Measurements from ENCODE around the gene KCNG2.

Gene KCNG2

DNA sequence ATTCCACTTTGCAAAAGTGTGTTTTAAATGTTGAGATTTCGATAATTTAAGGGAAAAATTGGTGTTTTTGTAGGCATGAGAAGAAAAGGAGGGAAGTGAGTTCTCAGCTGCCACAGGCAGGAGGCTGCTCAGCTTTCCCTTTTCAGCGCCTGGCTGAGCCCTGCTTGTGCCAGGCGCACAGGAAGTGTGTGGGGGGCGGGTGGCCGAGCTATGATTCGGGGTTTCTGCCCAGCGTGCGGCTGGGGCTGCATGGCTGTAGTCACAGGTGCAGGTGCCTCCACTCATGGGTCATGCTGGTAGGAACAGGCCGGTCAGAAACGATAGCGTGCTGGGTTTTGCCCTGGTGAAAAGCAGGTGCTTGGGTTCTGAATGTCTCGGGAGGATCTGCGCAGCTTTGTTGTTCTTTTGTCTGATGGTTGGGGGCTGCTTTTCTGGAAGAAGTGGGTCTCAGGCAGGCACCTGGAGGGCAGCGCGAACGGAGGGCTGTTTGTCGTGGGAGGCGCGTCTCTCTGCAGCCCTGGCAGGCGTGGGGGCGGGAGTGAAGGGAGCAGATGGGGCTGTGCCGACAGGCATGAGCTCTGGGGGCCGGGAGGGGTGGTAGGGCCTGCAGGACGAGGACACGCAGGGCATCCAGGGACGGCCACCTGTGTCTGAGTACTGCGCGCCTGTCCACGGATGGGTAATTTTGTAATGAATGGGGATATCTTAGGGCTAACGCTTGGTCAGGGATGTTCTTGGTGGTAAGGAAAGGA lies 2.1 kb downstream of the KCNG2 start:
- Histone ChIP-seq H3K27ac (ENCODE audit: insufficient read depth, low read length, poor library complexity, severe bottlenecking) (no peak overlapping the region), H3K36me3 (ENCODE audit: control insufficient read depth, insufficient read depth, low read length) (no peaks in the 10 kb centered on the region), H3K9me3 (ENCODE audit: control insufficient read depth, low read length) (no peaks in the 10 kb centered on the region), H3K4me1 (ENCODE audit: control insufficient read depth, insufficient read depth, low read length, poor library complexity, severe bottlenecking) (peaks cover 7% of the 10 kb centered on the region), H3K27me3 (replicated peaks; ENCODE audit: control insufficient read depth, insufficient read depth, low read length, poor library complexity, severe bottlenecking) (peaks cover 15% of the 10 kb centered on the region), H3K4me3 (ENCODE audit: insufficient read depth, low read depth, low read length, poor library complexity, severe bottlenecking) (no peak overlapping the region)
- DNase-seq, result no peak

DNA sequence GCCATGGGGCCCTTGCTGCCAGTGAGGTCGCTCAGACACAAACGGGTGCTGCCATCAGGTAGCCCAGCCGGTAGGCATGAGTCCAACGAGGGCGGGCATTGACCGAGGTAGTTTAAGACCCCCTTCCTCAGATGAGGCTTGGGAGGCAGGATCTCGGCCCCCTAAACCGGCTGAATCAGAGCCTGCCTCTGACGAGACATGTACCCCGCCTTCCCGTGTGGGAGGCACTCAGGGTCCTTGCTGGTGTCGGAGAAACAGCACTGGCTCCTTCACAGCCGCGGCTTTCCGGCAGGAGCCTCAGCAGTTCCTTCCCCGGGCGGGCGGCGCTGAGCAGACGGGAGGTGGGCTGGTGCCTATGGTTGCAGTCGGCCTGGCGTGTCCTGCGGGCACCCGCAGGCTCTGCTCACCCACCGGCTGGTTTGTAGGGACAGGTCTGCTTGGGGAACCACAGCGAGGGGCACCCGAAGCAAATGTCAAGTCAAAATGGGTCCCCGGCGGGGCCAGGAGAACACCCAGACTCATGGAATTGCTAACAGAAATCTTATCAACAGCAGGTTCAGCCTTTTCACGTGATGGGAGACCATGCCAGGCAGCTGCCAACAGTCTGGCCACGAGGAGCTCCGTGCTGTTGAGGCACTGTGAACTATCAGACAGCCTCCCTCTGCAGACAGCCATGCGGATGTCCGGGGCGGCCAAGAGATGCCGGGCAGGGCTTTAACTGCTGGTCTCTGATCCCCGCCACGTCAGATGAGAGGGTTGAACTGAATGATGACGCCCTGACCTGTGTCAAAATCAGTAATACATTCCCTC lies 2.8 kb downstream of the KCNG2 start:
- Histone ChIP-seq H3K27ac (ENCODE audit: insufficient read depth, low read length, poor library complexity, severe bottlenecking) (no peak overlapping the region), H3K4me3 (ENCODE audit: insufficient read depth, low read depth, low read length, poor library complexity, severe bottlenecking) (no peak overlapping the region), H3K4me1 (ENCODE audit: control insufficient read depth, insufficient read depth, low read length, poor library complexity, severe bottlenecking) (peaks cover 7% of the 10 kb centered on the region), H3K9me3 (ENCODE audit: control insufficient read depth, low read length) (no peaks in the 10 kb centered on the region), H3K36me3 (ENCODE audit: control insufficient read depth, insufficient read depth, low read length) (no peaks in the 10 kb centered on the region), H3K27me3 (replicated peaks; ENCODE audit: control insufficient read depth, insufficient read depth, low read length, poor library complexity, severe bottlenecking) (peaks cover 15% of the 10 kb centered on the region)
- DNase-seq, result no peak

DNA sequence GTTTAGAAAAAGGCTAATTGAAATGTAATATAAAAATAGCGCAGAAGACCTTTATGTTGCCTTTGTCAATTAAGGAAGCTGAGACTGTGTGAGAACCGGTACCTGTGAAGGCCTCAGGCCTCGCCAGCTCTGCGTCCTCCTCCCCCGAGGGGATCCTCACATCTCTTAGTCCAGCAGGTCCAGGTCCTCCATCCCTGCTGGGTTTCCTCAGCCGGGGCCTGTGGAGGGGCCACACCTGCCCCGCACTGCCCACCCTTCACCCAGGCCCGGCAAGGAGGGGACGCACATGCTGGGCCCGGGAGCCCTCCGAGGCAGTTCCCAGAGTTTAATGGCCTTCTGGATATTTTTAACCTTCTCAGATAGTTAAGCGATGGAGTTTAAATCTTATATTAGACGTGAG lies 3.5 kb downstream of the KCNG2 start:
- Histone ChIP-seq H3K27me3 (replicated peaks; ENCODE audit: control insufficient read depth, insufficient read depth, low read length, poor library complexity, severe bottlenecking) (peaks cover 15% of the 10 kb centered on the region), H3K36me3 (ENCODE audit: control insufficient read depth, insufficient read depth, low read length) (no peaks in the 10 kb centered on the region), H3K4me3 (ENCODE audit: insufficient read depth, low read depth, low read length, poor library complexity, severe bottlenecking) (no peak overlapping the region), H3K4me1 (ENCODE audit: control insufficient read depth, insufficient read depth, low read length, poor library complexity, severe bottlenecking) (peaks cover 7% of the 10 kb centered on the region), H3K27ac (ENCODE audit: insufficient read depth, low read length, poor library complexity, severe bottlenecking) (no peak overlapping the region), H3K9me3 (ENCODE audit: control insufficient read depth, low read length) (no peaks in the 10 kb centered on the region)
- no peak for DNase-seq

DNA sequence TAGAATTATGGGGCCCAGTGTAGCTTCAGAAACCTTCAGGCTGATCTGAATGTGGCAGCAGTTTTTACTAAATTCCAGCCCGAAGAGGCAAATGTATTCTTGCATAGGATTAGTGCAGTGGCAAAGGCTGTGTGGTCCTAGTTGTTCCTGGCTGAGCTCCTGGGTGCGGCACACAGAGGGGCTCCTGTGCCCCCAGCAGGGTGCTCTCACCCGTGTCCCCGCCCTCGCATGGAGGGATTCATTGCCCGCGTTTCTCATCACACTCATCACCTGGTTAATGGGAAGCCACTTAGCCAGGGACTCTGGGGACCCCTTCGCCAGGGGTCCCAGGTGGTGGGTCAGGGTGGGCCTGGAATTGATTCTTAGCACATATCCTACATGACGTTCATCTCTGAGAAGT lies 3.9 kb downstream of the KCNG2 start:
- DNase-seq, result no peak
- Histone ChIP-seq H3K9me3 (ENCODE audit: control insufficient read depth, low read length) (no peaks in the 10 kb centered on the region), H3K4me1 (ENCODE audit: control insufficient read depth, insufficient read depth, low read length, poor library complexity, severe bottlenecking) (peaks cover 7% of the 10 kb centered on the region), H3K27ac (ENCODE audit: insufficient read depth, low read length, poor library complexity, severe bottlenecking) (no peak overlapping the region), H3K4me3 (ENCODE audit: insufficient read depth, low read depth, low read length, poor library complexity, severe bottlenecking) (no peak overlapping the region), H3K36me3 (ENCODE audit: control insufficient read depth, insufficient read depth, low read length) (no peaks in the 10 kb centered on the region), H3K27me3 (replicated peaks; ENCODE audit: control insufficient read depth, insufficient read depth, low read length, poor library complexity, severe bottlenecking) (peaks cover 15% of the 10 kb centered on the region)

DNA sequence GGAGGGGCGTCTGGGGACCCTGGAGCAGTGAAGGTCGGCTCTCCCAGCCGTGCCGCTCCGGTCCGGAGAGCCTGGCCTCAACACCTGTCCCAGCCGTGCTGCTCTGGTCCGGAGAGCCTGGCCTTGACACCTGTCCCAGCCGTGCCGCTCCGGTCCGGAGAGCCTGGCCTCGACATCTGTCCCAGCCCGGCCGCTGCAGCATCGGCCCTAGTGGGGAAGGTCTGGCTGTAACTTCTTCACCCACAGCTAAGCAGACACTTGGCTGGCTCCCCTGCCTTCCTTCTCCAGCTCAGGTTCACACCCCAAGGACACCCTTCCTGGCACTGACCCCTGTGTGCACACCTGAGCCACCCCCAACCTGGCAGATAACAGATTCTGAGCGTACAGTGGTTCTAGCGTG lies 4.6 kb downstream of the KCNG2 start:
- Histone ChIP-seq H3K4me1 (ENCODE audit: control insufficient read depth, insufficient read depth, low read length, poor library complexity, severe bottlenecking) (peaks cover 7% of the 10 kb centered on the region), H3K27ac (ENCODE audit: insufficient read depth, low read length, poor library complexity, severe bottlenecking) (no peak overlapping the region), H3K27me3 (replicated peaks; ENCODE audit: control insufficient read depth, insufficient read depth, low read length, poor library complexity, severe bottlenecking) (peaks cover 15% of the 10 kb centered on the region), H3K36me3 (ENCODE audit: control insufficient read depth, insufficient read depth, low read length) (no peaks in the 10 kb centered on the region), H3K9me3 (ENCODE audit: control insufficient read depth, low read length) (no peaks in the 10 kb centered on the region), H3K4me3 (ENCODE audit: insufficient read depth, low read depth, low read length, poor library complexity, severe bottlenecking) (no peak overlapping the region)
- no peak for DNase-seq

DNA sequence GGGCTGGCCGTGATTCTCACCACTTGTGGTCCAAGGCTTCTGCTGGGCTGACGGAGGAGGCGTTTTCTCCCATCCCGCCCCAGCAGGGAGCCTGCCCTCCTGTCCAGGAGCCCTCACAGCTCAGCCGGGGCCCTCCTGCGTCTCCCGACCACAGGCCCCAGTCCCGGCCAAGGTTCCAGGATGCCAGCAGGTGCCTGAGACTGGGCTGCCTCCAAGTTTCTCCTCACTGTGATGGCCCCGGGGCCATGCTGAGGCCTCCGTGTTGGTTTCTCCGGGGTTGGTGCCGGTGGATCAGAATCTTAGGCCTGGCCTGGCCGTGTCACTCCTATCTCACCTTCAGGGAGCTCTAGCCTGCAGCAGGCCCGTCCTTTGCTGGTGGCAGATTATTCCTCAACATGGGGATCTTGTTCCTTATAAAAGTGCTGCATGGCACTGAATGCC lies 5.9 kb downstream of the KCNG2 start:
- DNase-seq, result no peak
- Histone ChIP-seq H3K4me1 (ENCODE audit: control insufficient read depth, insufficient read depth, low read length, poor library complexity, severe bottlenecking) (peaks cover 3% of the 10 kb centered on the region), H3K36me3 (ENCODE audit: control insufficient read depth, insufficient read depth, low read length) (no peaks in the 10 kb centered on the region), H3K27ac (ENCODE audit: insufficient read depth, low read length, poor library complexity, severe bottlenecking) (no peak overlapping the region), H3K9me3 (ENCODE audit: control insufficient read depth, low read length) (no peaks in the 10 kb centered on the region), H3K27me3 (replicated peaks; ENCODE audit: control insufficient read depth, insufficient read depth, low read length, poor library complexity, severe bottlenecking) (peaks cover 11% of the 10 kb centered on the region), H3K4me3 (ENCODE audit: insufficient read depth, low read depth, low read length, poor library complexity, severe bottlenecking) (no peak overlapping the region)

DNA sequence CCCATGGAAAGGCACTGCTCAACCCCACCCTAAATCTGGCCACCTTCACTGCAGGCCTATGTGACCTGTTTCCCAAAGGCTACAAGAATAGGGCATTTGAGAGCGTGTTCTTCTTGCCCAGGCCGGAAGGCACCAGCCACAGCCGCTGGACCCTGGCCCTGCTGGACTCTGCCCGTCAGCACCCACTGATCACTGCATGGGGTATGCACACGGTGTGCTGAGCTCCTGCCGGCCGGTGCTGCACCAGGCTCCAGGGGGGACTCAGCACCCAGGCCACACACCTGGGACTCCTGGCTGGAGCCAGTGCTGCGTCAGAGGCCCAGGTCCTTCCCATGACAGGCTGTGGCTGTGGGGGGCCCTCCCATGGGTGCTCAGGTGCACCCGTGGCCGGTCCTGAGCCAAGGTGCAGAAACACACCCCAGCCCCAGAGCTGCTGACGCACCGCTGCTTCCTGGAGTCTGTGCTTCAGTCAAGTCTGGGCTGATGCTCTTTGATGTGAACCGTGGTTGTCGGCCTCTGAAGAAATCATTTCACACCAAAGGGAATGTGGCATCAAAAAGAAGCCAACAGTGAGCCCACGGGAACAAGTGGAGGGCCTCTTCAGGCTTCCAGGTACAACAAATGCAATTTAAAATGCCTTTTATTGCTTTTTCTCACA lies 6.5 kb downstream of the KCNG2 start:
- Histone ChIP-seq H3K4me3 (ENCODE audit: insufficient read depth, low read depth, low read length, poor library complexity, severe bottlenecking) (no peak overlapping the region), H3K36me3 (ENCODE audit: control insufficient read depth, insufficient read depth, low read length) (no peaks in the 10 kb centered on the region), H3K9me3 (ENCODE audit: control insufficient read depth, low read length) (no peaks in the 10 kb centered on the region), H3K27ac (ENCODE audit: insufficient read depth, low read length, poor library complexity, severe bottlenecking) (no peak overlapping the region), H3K4me1 (ENCODE audit: control insufficient read depth, insufficient read depth, low read length, poor library complexity, severe bottlenecking) (no peaks in the 10 kb centered on the region), H3K27me3 (replicated peaks; ENCODE audit: control insufficient read depth, insufficient read depth, low read length, poor library complexity, severe bottlenecking) (peaks cover 4% of the 10 kb centered on the region)
- DNase-seq, result no peak

DNA sequence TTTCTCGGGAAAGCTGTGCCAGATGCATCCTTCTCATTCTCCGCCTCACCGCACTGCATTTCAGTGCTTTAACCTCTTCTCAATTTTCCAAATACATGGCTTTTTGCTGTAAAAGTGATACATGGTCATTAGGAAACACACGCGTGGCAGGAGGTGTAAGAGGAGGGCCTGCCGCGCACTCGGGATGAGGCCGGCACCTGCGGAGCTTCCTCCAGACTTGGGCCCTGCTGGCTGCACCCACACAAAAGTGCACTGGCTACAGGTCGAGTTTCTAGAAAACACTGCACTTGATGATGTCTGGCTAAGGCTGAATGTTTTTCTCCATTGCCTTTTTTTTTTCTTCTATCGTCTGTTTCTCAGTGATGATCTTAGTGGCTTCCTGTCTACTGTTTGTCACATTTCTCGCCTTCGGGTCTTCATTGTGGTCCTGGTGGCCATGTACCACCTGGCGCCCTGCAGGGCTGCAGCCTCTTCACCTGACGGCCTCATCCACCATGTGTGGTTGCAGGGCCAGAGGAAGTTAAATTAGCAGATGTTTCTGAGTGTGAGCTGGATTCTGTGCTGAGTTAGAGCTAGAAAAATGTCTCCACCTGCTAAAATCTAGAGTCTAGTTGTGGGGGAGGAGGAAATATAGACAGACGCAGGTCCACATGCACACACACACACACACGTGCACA lies 7.6 kb downstream of the KCNG2 start:
- H3K36me3 ChIP-seq (ENCODE audit: control insufficient read depth, insufficient read depth, low read length), result no peaks in the 10 kb centered on the region
- H3K9me3 ChIP-seq (ENCODE audit: control insufficient read depth, low read length), result no peaks in the 10 kb centered on the region
- H3K4me1 ChIP-seq (ENCODE audit: control insufficient read depth, insufficient read depth, low read length, poor library complexity, severe bottlenecking), result no peaks in the 10 kb centered on the region
- no peak for DNase-seq
- no peak overlapping the region for H3K4me3 ChIP-seq (ENCODE audit: insufficient read depth, low read depth, low read length, poor library complexity, severe bottlenecking)
- no peak overlapping the region for H3K27ac ChIP-seq (ENCODE audit: insufficient read depth, low read length, poor library complexity, severe bottlenecking)
- H3K27me3 ChIP-seq (replicated peaks; ENCODE audit: control insufficient read depth, insufficient read depth, low read length, poor library complexity, severe bottlenecking), result no peaks in the 10 kb centered on the region

DNA sequence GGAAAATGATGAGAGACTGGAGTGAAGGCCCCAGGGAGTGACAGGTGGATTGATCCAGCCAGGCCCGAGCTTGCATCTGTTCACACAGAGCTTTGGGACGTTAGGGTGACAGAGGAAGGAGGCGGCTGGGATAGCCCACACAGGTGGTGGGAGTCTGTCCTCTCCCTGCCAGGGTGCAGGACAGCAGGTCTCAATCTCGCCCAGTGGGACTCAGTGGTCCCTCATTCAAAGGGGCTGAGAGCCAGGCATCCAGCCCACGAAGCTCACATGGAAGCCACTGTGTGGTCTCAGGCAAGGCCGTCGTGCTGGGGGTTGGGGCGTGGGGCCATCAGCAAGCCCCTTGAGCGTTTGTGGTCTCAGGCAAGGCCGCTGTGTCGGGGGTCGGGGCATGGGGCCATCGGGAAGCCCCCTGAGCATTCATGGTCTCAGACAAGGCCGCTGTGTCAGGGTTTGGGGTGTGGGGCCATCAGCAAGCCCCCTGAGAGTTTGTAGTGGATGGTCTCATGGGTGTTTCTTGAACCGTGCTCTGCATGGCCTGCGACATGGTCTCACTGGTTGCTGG lies 8.3 kb downstream of the KCNG2 start:
- no peaks in the 10 kb centered on the region for H3K4me1 ChIP-seq (ENCODE audit: control insufficient read depth, insufficient read depth, low read length, poor library complexity, severe bottlenecking)
- H3K4me3 ChIP-seq (ENCODE audit: insufficient read depth, low read depth, low read length, poor library complexity, severe bottlenecking), result no peak overlapping the region
- H3K9me3 ChIP-seq (ENCODE audit: control insufficient read depth, low read length), result no peaks in the 10 kb centered on the region
- no peak for DNase-seq
- H3K36me3 ChIP-seq (ENCODE audit: control insufficient read depth, insufficient read depth, low read length), result no peaks in the 10 kb centered on the region
- no peak overlapping the region for H3K27ac ChIP-seq (ENCODE audit: insufficient read depth, low read length, poor library complexity, severe bottlenecking)
- H3K27me3 ChIP-seq (replicated peaks; ENCODE audit: control insufficient read depth, insufficient read depth, low read length, poor library complexity, severe bottlenecking), result no peaks in the 10 kb centered on the region

Data from effector memory CD4-positive, alpha-beta T cell (primary cell).